Neutrophil (primary cell): Measurements from ENCODE around the gene ACSBG1.

Experiments used
- H3K27ac ChIP-seq: fragments of 200-600 bp; sonication (generic); 2 replicates; pipeline ENCODE4 v1.5.1; 2016; ENCODE audit warnings: mild to moderate bottlenecking, moderate library complexity
- H3K27me3 ChIP-seq: fragments of 200-600 bp; sonication (generic); 2 replicates; pipeline ENCODE4 v1.6.0; 2016; ENCODE audit warnings: mild to moderate bottlenecking
- H3K36me3 ChIP-seq: fragments of 200-600 bp; sonication (generic); 2 replicates; pipeline ENCODE4 v1.5.1; 2017
- H3K4me1 ChIP-seq, 2 experiments: fragments of 200-600 bp in 1 of 2; sonication (generic) in 1 of 2; 1 replicate in 1 of 2; 2 replicates in 1 of 2; pipeline versions ENCODE4 v1.5.1 to v1.6.1; 2013 to 2016; ENCODE audit warnings: low read depth in 1 of 2, low read length in 1 of 2, mild to moderate bottlenecking in 1 of 2, moderate library complexity in 1 of 2; ENCODE audit not compliant: control insufficient read depth in 1 of 2, insufficient read depth in 1 of 2
- H3K4me3 ChIP-seq, 2 experiments: fragments of 200-600 bp in 1 of 2; sonication (generic) in 1 of 2; 1 replicate in 1 of 2; 2 replicates in 1 of 2; pipeline ENCODE4 v1.5.1; 2013 to 2016; ENCODE audit warnings: low read depth in 1 of 2, low read length in 1 of 2, mild to moderate bottlenecking in 1 of 2, moderate library complexity in 1 of 2
- H3K9me3 ChIP-seq: fragments of 200-600 bp; sonication (generic); 2 replicates; pipeline ENCODE4 v1.5.1; 2016
- TF ChIP-seq, protein P1 (sequence below): fragments of 200-600 bp; sonication (generic); IDR thresholded peaks from 2 replicates; pipeline ENCODE4 v1.5.1; 2016; ENCODE audit warnings: antibody characterized with exemption

Gene ACSBG1

GRCh38 chr15:78182821-78183220, 51.5 kb downstream of the ACSBG1 start:
- Histone ChIP-seq H3K36me3 (no peaks in the 10 kb centered on the region), H3K27me3 (peaks cover 10% of the 10 kb centered on the region), H3K4me1 (no peaks in the 10 kb centered on the region), H3K9me3 (no peaks in the 10 kb centered on the region), H3K4me3 (no peak overlapping the region), H3K27ac (no peak overlapping the region)
- TF ChIP-seq, protein P1, sequence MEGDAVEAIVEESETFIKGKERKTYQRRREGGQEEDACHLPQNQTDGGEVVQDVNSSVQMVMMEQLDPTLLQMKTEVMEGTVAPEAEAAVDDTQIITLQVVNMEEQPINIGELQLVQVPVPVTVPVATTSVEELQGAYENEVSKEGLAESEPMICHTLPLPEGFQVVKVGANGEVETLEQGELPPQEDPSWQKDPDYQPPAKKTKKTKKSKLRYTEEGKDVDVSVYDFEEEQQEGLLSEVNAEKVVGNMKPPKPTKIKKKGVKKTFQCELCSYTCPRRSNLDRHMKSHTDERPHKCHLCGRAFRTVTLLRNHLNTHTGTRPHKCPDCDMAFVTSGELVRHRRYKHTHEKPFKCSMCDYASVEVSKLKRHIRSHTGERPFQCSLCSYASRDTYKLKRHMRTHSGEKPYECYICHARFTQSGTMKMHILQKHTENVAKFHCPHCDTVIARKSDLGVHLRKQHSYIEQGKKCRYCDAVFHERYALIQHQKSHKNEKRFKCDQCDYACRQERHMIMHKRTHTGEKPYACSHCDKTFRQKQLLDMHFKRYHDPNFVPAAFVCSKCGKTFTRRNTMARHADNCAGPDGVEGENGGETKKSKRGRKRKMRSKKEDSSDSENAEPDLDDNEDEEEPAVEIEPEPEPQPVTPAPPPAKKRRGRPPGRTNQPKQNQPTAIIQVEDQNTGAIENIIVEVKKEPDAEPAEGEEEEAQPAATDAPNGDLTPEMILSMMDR = no peak

DNA sequence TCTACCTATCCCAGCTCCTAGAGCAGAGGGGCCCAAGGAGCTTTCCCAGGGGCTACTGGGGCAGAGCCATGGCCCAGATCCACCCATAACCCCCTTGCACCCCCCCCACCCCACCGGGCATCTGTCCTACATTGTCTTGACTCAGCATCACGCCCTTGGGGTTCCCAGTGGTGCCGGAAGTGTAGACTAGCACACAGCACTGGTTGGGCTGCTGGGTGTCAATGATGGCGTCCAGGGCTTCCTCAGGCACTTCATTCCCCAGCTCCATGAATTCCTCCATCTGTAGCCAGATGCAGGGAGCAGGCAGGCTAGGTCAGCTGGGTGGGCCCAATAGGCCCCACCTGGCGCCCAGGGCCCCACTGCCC, 52.0 kb downstream of the ACSBG1 start:
- Histone ChIP-seq H3K27me3 (peaks cover 15% of the 10 kb centered on the region), H3K27ac (no peak overlapping the region), H3K4me3 (no peak overlapping the region), H3K9me3 (no peaks in the 10 kb centered on the region), H3K36me3 (no peaks in the 10 kb centered on the region), H3K4me1 (no peaks in the 10 kb centered on the region)
- TF ChIP-seq, protein P1 = no peak

- H3K4me3 ChIP-seq = no peak overlapping the region
- H3K9me3 ChIP-seq = no peaks in the 10 kb centered on the region
- peaks cover 19% of the 10 kb centered on the region for H3K27me3 ChIP-seq
- no peak overlapping the region for H3K27ac ChIP-seq
- TF ChIP-seq, protein P1 = no peak
- no peaks in the 10 kb centered on the region for H3K4me1 ChIP-seq
- H3K36me3 ChIP-seq = no peaks in the 10 kb centered on the region
These were observed 54.5 kb downstream of the ACSBG1 start for GRCh38 chr15:78179906-78180305.

DNA sequence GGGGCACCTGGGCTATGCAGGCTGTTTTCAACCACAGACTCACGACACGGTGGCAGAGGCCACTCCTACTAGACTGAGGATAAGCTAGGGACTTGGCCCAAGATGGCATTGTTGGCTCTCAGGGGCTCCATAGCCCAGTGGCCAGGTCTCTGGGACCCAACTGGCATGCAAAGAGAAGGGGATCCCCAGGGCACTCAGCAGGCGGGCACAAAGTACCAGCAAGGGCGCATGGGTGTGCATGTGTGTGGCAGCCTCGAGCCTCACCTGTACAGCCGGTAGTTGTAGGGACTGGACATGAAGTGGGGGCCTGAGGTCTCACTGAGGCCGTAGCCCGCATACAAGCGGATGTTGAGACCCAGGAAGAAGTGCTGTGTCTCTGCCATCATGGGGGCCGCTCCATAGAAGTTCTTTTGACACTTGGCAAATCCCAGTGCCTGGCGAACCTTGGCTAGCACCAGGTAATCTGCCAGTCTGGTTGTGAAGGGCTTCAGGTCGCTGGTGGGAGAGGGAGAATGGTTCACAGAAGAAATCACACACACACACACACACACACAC, 55.0 kb downstream of the ACSBG1 start:
- H3K27ac ChIP-seq = no peak overlapping the region
- H3K36me3 ChIP-seq = no peaks in the 10 kb centered on the region
- H3K4me3 ChIP-seq = no peak overlapping the region
- H3K9me3 ChIP-seq = no peaks in the 10 kb centered on the region
- TF ChIP-seq, protein P1 = no peak
- no peaks in the 10 kb centered on the region for H3K4me1 ChIP-seq
- H3K27me3 ChIP-seq = peaks cover 19% of the 10 kb centered on the region

- Histone ChIP-seq H3K9me3 (no peaks in the 10 kb centered on the region), H3K27me3 (peaks cover 19% of the 10 kb centered on the region), H3K4me1 (peaks cover 5 to 11% of the 10 kb centered on the region in 2 experiments), H3K27ac (no peak overlapping the region), H3K36me3 (no peaks in the 10 kb centered on the region), H3K4me3 (no peak overlapping the region)
- TF ChIP-seq, protein P1 = no peak
These were observed 56.3 kb downstream of the ACSBG1 start for GRCh38 chr15:78178064-78178463.

DNA sequence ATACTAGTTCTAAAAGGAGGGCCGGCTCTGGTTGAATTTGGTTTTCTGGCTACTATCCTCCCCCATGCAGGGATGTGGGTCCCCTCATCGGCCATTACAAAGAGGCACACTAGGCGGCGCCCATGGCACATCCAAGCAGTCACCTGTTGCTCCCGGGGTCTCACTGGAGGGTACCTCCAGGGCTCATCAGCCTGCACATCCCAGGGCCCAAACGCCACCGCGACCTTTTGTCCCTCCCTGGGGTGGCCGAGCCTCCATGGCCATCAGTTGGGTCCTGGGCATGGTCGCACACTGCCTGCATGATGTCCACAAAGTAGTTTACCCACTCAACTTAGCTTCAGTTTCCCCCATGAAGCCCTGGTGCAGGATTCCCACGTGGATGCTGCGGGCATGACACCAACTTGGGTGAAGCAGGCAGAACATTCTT, 56.9 kb downstream of the ACSBG1 start:
- H3K36me3 ChIP-seq = no peaks in the 10 kb centered on the region
- H3K4me3 ChIP-seq = no peak overlapping the region
- peaks cover 5 to 15% of the 10 kb centered on the region in 2 experiments for H3K4me1 ChIP-seq
- no peaks in the 10 kb centered on the region for H3K9me3 ChIP-seq
- TF ChIP-seq, protein P1 = no peak
- no peak overlapping the region for H3K27ac ChIP-seq
- peaks cover 19% of the 10 kb centered on the region for H3K27me3 ChIP-seq
